GM19239 (cell line): ENCODE data around the gene CDKN2AIP.
"Not testable (repeated sequence)": the region's sequence is repeated elsewhere in the genome, so short reads cannot be mapped to it uniquely, and the experiment has no call there.

Experiments
- DNase-seq: peaks from one replicate; pipeline ENCODE4 v3.0.0; 2011; ENCODE audit warnings: low spot score; ENCODE audit not compliant: insufficient read length
- FAIRE-seq: peaks from 2 replicates; lab custom pipeline; 2011; peaks lifted over from hg19 to GRCh38; lab: Jason Lieb, UNC

CDKN2AIP gene

GRCh38 chr4:183441276-183441675 lies 3.2 kb upstream of the CDKN2AIP start:
- no peak for FAIRE-seq
- no peak for DNase-seq

DNA sequence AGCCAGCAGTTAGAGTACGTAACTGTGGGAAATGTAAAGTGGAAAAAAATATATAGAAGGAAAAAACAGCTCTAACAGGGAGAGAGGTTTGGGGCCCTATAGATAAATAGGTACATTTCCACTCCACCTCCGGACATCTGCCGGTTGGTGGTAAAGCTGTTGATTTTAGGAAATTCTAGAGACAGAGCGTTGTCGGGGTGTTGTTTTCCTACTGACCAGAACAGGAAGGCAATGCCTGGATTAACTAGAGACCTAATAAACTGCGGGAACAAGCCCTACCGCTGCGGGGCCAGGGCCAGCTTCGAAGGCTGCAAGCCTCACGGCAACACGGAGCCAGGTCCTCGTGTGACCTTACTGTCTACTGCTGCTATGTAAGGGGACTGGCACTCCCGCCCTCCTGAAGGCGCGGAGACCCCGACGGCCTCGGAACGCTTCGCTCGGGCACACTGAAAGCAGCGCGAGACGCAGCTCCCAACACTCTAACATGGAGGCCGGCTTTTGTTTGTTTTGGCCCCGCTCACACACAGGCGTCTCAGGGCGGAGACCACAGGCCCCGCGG lies 702 bp upstream of the CDKN2AIP start:
- DNase-seq (peak; percentile 28), FAIRE-seq (peak; percentile 47)

DNA sequence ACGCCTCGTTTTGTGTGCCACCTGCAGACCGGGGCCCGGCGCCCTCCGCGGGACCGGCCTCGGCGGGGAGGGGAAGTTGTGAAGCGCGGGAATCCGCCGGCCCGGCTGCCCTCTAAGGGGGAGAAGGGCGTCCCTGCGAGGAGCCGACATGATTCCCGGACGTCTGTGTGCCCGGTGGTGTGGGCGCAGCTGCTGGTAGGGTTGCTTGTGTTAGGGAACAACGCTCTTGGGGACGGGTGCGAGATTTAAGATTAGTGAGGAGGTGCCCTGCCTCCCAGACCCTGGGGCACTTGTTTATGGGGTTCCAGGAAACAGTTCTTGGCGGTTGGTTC lies 627 bp downstream of the CDKN2AIP start:
- DNase-seq: no peak
- FAIRE-seq: no peak

DNA sequence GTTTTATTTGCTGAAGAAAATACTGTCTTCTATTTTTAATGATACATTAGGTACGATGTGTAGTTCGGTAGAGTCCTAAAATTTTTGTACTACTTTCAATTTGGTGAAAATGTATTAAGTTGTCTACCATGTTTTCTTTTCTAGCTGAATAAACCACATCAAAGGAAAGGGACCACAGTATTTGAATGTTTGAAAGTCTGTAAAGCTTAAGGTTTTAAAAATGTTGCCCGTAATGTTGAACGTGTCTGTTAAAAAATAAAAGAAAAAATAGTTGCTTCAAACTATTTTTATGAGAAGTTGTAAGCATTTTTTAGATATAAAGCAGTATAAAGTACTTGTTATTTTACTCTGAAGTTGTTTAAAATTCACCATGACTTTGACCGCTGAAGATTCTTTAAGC lies 3.2 kb downstream of the CDKN2AIP start:
- DNase-seq (no peak), FAIRE-seq (no peak)

DNA sequence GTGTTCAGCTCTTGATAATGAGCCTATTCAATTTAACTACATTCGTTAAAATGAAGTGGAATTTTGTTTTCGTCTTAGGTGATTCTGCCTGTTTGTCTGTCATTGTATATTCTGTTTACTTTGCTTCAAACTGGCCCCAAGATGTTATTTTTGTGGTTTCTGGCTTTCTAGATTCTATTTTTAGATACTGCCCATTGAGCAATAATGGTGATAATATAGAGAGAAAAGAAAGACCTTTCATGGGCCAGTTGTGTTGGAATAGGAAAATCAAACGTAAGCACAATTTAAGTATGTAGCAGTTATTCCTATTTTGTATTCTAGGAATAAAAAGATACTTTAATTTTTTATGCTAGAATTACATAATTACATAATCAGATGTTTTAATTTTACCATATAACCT lies 4.0 kb downstream of the CDKN2AIP start:
- no peak for FAIRE-seq

GRCh38 chr4:183449193-183449882 lies 4.9 kb downstream of the CDKN2AIP start:
- FAIRE-seq (no peak), DNase-seq (no peak)

More for the DNA sequence above, 4.0 kb downstream of the CDKN2AIP start:
- DNase-seq: no peak

- FAIRE-seq (no peak), DNase-seq (no peak)
Measured at GRCh38 chr4:183450108-183450507, 5.7 kb downstream of the CDKN2AIP start.

DNA sequence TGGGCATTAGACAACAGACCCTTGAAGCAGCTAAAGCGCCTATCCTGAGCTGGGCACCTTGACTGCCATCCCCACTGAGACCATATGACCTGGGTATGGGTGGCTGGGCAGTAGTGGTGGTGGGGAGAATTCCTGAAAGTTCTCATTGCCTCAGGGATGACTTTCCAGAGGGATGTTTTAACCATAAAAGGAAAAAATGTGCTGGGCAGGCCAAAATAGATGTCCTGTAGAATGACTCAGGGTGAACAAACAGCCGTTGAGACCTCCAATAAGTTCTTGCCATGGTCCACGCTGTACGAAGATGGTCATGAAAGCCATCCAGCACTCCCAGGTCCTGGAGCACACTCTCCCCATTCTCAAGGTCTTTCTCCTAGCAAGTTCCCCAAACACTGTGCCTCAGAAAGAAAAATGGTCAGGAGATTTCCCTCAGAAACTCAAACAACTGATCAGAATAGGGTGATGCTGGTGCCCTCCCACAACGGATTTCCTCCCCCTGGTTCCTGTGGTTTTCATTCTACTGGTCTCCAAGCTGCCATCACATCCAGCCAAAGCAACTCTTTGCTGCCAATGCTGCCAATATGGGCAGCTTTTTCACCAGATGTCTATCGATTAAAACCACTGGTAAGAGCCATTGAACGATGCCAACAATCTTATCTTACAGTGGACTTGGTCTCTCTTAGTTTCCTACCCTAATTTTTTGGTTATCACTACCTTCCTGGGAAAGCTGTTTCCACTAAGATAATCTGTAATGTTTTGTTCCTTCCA lies 11.2 kb downstream of the CDKN2AIP start:
- DNase-seq (no peak), FAIRE-seq (no peak)

DNA sequence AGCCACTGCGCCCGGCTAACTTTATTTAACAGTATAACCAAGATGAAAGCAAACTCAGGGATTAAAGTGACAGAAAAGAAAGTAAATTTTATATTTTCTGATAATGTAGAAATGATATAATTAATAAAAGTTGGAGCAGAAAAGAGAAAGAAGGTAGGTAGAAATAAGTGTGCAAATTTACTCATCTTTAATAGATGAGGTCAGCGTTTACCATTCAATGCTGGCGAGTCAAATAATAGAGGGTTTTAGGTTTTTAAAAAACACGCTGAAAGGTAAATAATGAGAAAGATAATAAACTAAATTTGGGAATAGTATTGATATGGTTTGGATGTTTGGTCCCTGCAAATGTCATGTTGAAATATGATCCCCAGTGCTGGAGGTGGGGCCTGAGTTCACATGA lies 13.6 kb downstream of the CDKN2AIP start:
- DNase-seq (no peak), FAIRE-seq (no peak)

GRCh38 chr4:183463903-183464619 lies 19.6 kb downstream of the CDKN2AIP start:
- DNase-seq, FAIRE-seq: not testable (repeated sequence)

DNA sequence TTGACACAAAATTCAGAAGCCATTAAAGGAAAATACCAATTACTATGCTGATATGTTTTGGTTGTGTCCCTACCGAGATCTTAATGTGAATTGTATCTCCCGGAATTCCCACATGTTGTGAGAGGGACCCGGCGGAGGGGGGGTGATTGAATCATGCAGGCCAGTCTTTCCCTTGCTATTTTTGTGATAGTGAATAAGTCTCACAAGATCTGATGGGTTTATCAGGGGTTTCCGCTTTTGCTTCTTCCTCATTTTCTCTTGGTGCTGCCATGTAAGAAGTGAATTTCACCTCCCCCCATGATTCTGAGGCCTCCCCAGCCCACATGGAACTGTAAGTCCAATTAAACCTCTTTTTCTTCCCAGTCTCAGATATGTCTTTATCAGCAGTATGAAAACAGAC lies 21.4 kb downstream of the CDKN2AIP start:
- not testable (repeated sequence) for FAIRE-seq, DNase-seq

DNA sequence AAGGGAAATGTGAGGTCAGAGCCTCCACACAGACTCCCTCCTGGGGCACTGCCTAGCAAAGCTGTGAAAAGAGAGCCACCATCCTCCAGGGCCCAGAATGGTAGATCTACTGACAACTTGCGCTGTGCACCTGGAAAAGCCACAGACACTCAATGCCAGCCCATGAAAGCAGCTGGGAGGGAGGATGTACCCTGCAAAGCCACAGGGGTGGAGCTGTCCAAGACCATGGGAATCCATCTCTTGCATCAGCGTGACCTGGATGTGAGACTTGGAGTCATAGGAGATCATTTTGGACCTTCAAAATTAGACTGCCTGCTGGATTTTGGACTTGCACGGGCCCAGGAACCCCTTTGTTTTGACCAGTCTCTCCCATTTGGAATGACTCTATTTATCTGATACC lies 22.8 kb downstream of the CDKN2AIP start:
- no peak for FAIRE-seq
- no peak for DNase-seq

DNA sequence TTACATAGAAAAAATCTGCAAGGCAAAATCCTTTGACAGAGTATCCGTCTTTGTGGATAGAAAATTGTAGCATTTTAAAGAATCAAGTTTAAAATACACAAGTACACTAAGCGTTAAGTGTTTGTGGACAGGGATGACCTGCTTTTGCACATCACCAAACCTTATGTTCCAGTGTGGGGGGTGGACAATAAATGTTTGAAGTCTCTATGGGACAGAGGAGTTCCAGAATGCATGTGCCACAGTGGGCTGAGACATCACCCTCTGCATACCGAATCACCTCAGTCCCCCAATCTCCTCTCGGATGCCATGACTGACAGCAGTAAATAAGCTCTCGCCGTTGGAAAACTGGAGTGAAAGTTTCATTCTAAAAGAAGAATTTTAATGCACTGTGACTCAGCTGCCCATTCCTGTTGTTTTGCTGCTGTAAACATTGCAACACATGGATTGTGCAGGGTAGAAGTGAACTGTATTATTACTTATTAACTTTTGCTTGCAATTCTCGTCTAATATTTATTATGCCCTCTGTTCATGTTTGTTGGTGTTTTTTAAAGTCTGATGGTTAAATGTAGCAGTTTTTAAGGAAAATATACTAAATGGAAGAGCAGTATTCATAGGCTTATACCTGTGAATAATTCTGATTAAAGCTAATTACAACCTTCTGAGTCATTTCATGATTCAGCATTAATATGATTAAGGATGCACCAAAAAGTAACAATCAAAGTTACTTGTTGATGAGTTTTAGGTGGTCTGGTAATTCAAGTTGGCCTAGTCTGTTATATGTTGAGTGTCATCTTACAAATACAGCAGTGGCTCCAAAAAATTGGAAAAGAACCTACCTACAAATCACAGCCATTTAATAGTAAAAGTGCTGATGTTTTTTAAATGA lies 24.0 kb downstream of the CDKN2AIP start:
- no peak for DNase-seq
- no peak for FAIRE-seq

DNA sequence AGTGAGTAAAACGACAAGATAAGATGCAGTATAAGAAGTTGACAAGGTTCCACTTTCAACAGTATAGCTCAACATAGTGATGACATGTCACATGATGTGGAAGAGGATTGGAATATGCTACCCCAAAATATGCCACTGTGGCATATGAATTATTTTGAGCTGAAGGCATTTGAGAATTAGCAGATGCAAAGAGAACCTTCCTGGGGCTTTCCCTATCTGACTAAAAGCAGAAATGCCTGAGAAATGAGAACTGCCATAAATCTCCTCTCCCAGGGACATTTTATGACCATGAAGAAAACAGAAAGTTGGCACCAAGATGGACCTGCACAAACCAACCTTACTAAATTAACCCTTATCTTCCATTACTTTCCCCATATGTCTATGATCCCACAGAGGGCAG lies 24.8 kb downstream of the CDKN2AIP start:
- DNase-seq: no peak
- FAIRE-seq: no peak

DNA sequence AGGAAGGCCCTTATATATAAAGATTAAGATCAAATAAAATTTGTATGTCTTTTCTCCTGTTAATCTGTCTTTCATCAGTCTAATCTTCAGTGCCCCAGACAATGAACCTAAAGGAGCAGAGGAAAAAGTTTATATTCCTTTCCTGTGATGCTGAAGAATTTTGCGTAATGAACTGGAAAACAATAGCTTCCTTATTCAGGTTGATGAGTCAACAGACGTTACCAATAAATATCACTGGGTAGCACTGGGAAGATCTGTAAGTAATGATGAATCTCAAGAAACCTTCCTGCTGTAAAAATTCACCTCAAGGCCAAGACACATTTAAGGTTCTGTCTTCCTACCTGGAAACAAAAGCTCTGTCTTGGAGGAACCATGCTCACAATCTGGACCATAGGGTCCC lies 25.5 kb downstream of the CDKN2AIP start:
- no peak for DNase-seq

GRCh38 chr4:183470821-183471220 lies 26.4 kb downstream of the CDKN2AIP start:
- FAIRE-seq: no peak
- no peak for DNase-seq

More for the DNA sequence above, 25.5 kb downstream of the CDKN2AIP start:
- FAIRE-seq: no peak

GRCh38 chr4:183471946-183472708 lies 27.7 kb downstream of the CDKN2AIP start:
- DNase-seq (peak; percentile 62), FAIRE-seq (peak; percentile 96)

DNA sequence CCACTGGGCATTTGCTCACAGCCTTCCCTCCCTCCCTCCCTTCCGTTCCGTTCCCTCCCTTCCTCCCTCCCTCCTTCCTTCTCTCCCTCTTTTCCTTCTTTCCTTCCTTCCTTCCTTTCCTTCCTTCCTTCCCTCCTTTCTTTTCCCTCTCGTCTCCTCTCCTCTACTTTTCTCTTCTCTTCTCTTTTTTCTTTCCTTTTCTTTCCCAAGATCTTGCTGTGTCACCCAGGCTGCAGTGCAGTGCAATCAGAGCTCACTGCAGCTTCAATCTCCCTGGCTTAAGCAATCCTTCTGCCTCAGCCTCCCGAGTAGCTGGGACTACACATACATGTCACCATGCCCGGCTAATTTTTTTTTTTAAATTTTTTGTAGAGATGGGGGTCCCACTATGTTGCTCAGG lies 33.7 kb downstream of the CDKN2AIP start:
- FAIRE-seq: no peak
- DNase-seq: no peak

DNA sequence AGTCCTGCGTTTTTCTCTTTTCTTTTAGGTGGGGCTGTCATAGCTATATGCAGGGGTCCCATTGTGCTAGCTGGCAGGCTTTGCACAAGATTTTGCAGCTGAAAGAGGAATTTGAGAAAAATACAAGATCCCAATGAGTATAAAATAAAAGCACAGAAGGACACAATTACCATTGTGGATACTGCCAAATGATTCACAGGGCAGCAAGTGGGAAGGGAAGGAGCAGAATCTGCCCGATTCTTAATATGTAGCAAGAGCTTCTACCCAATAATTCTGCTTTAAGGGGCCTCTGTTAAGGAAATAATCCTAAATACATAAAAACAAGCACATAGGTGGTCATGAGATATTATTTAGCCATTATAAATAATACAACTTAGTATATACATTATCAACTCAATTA lies 34.5 kb downstream of the CDKN2AIP start:
- no peak for FAIRE-seq

More for the DNA sequence above, 34.5 kb downstream of the CDKN2AIP start:
- no peak for DNase-seq
